ENCODE data around the gene SLC37A1.

Gene SLC37A1

DNA sequence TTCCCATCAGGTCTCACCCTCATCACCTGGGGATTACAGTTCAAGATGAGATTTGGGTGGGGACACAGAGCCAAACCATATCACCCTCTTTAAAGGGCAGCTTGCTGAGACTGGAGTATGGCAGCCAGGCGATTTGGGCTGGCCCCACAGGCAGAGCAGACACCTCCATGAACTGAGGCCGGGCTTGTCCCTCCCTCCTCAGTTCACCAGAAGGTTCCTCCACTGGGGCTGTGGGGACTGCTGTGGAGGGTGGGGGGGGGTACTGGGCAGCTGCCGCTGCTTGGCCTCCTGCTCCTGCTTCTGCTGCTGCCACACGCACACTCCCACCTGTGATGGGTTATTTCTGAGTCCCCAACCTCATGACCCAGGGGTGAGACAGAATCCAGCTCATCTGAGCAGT lies 85.8 kb downstream of the SLC37A1 start:
- DNase-seq (no peak), ATAC-seq (ENCODE audit: insufficient read depth, low read depth) (no peak)
- TF ChIP-seq, protein P1, sequence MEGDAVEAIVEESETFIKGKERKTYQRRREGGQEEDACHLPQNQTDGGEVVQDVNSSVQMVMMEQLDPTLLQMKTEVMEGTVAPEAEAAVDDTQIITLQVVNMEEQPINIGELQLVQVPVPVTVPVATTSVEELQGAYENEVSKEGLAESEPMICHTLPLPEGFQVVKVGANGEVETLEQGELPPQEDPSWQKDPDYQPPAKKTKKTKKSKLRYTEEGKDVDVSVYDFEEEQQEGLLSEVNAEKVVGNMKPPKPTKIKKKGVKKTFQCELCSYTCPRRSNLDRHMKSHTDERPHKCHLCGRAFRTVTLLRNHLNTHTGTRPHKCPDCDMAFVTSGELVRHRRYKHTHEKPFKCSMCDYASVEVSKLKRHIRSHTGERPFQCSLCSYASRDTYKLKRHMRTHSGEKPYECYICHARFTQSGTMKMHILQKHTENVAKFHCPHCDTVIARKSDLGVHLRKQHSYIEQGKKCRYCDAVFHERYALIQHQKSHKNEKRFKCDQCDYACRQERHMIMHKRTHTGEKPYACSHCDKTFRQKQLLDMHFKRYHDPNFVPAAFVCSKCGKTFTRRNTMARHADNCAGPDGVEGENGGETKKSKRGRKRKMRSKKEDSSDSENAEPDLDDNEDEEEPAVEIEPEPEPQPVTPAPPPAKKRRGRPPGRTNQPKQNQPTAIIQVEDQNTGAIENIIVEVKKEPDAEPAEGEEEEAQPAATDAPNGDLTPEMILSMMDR (IDR thresholded peaks at IDR 0.05; ENCODE audit: borderline replicate concordance, extremely low read depth, low read length, poor library complexity, severe bottlenecking) = no peak
- TF ChIP-seq EZH2 (IDR thresholded peaks at IDR 0.05; ENCODE audit: borderline replicate concordance, low read depth, low read length, severe bottlenecking) = no peak
- Histone ChIP-seq H3K9ac (ENCODE audit: low read depth, low read length) (no peak overlapping the region), H3K27me3 (ENCODE audit: insufficient read depth, low read length, poor library complexity) (no peaks in the 10 kb centered on the region), H3K9me3 (ENCODE audit: insufficient read depth, low read length, severe bottlenecking) (peaks cover 4% of the 10 kb centered on the region), H3K79me2 (ENCODE audit: insufficient read depth, low read length) (no peaks in the 10 kb centered on the region), H3K4me2 (ENCODE audit: insufficient read depth, low read length) (no peak overlapping the region), H3K4me1 (ENCODE audit: insufficient read depth, low read length) (no peaks in the 10 kb centered on the region), H2AFZ (ENCODE audit: low read depth, low read length) (no peak overlapping the region), H3K4me3 (ENCODE audit: low read depth in 1 of 2, low read length in 2 of 2) (no peak overlapping the region), H3K36me3 (ENCODE audit: insufficient read depth, low read length) (no peaks in the 10 kb centered on the region), H4K20me1 (ENCODE audit: insufficient read depth, low read length) (no peaks in the 10 kb centered on the region), H3K27ac (ENCODE audit: low read length) (no peak overlapping the region)

DNA sequence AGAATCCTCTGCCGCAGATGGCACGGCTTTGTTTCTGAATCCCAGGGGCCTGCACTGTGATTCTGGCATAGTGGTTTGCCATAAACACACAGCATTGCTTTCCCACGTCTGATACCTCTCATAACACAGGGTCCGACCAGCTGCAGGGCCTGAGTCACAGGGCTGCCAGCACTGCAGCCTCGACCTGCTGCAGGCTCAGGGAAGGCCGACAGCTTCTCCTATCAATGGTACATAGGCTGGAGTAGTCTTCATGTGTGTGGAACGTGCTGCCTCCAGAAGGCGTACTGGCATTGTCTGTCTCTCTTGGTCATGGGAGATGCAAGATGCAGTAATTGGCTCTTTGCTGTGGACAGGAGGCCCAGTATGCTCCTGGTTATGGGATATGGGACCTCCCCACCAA lies 86.3 kb downstream of the SLC37A1 start:
- Histone ChIP-seq H3K27me3 (ENCODE audit: insufficient read depth, low read length, poor library complexity) (no peaks in the 10 kb centered on the region), H3K27ac (ENCODE audit: low read length) (no peak overlapping the region), H3K79me2 (ENCODE audit: insufficient read depth, low read length) (no peaks in the 10 kb centered on the region), H3K36me3 (ENCODE audit: insufficient read depth, low read length) (no peaks in the 10 kb centered on the region), H3K4me2 (ENCODE audit: insufficient read depth, low read length) (no peak overlapping the region), H3K4me3 (ENCODE audit: low read depth in 1 of 2, low read length in 2 of 2) (no peak overlapping the region), H4K20me1 (ENCODE audit: insufficient read depth, low read length) (no peaks in the 10 kb centered on the region), H3K9me3 (ENCODE audit: insufficient read depth, low read length, severe bottlenecking) (peaks cover 7% of the 10 kb centered on the region), H3K4me1 (ENCODE audit: insufficient read depth, low read length) (no peaks in the 10 kb centered on the region), H2AFZ (ENCODE audit: low read depth, low read length) (no peak overlapping the region), H3K9ac (ENCODE audit: low read depth, low read length) (no peak overlapping the region)
- no peak for TF ChIP-seq EZH2 (IDR thresholded peaks at IDR 0.05; ENCODE audit: borderline replicate concordance, low read depth, low read length, severe bottlenecking)
- TF ChIP-seq, protein P1 (IDR thresholded peaks at IDR 0.05; ENCODE audit: borderline replicate concordance, extremely low read depth, low read length, poor library complexity, severe bottlenecking) = no peak
- DNase-seq (no peak), ATAC-seq (ENCODE audit: insufficient read depth, low read depth) (no peak)

DNA sequence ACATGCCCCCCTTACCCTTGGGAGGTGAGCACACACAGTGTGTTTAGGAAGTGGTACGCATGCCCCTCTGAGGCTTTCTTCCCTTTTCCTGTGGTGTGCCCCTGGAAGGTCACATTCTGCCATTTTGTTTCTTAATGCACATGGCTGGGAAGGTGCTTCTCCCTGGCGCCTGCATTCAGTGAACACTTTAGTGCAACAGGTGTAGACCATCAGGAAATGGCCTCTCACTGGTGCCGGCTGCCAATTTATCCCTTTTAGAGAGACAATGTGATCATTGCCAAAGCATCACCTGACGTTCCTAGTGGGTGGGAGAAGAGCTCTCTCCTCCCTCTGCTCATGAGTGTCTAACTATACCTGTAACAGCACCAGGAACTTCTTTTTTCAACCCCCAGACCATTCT lies 88.0 kb downstream of the SLC37A1 start:
- Histone ChIP-seq H3K27ac (ENCODE audit: low read length) (no peak overlapping the region), H3K79me2 (ENCODE audit: insufficient read depth, low read length) (no peaks in the 10 kb centered on the region), H3K27me3 (ENCODE audit: insufficient read depth, low read length, poor library complexity) (no peaks in the 10 kb centered on the region), H3K9me3 (ENCODE audit: insufficient read depth, low read length, severe bottlenecking) (peaks cover 12% of the 10 kb centered on the region), H3K4me3 (ENCODE audit: low read depth in 1 of 2, low read length in 2 of 2) (no peak overlapping the region), H4K20me1 (ENCODE audit: insufficient read depth, low read length) (no peaks in the 10 kb centered on the region), H3K36me3 (ENCODE audit: insufficient read depth, low read length) (no peaks in the 10 kb centered on the region), H3K4me1 (ENCODE audit: insufficient read depth, low read length) (no peaks in the 10 kb centered on the region), H2AFZ (ENCODE audit: low read depth, low read length) (no peak overlapping the region), H3K4me2 (ENCODE audit: insufficient read depth, low read length) (no peak overlapping the region), H3K9ac (ENCODE audit: low read depth, low read length) (no peak overlapping the region)
- DNase-seq = no peak
- TF ChIP-seq EZH2 (IDR thresholded peaks at IDR 0.05; ENCODE audit: borderline replicate concordance, low read depth, low read length, severe bottlenecking) = no peak
- TF ChIP-seq, protein P1 (IDR thresholded peaks at IDR 0.05; ENCODE audit: borderline replicate concordance, extremely low read depth, low read length, poor library complexity, severe bottlenecking) = no peak
- no peak for ATAC-seq (ENCODE audit: insufficient read depth, low read depth)

GRCh38 chr21:42607102-42607501 lies 93.5 kb downstream of the SLC37A1 start:
- no peaks in the 10 kb centered on the region for H3K27me3 ChIP-seq (ENCODE audit: insufficient read depth, low read length, poor library complexity)
- no peak for DNase-seq
- no peaks in the 10 kb centered on the region for H3K79me2 ChIP-seq (ENCODE audit: insufficient read depth, low read length)
- H3K9ac ChIP-seq (ENCODE audit: low read depth, low read length) = no peak overlapping the region
- ATAC-seq (ENCODE audit: insufficient read depth, low read depth) = no peak
- H4K20me1 ChIP-seq (ENCODE audit: insufficient read depth, low read length) = no peaks in the 10 kb centered on the region
- no peak overlapping the region for H2AFZ ChIP-seq (ENCODE audit: low read depth, low read length)
- H3K4me1 ChIP-seq (ENCODE audit: insufficient read depth, low read length) = no peaks in the 10 kb centered on the region
- peaks cover 14% of the 10 kb centered on the region for H3K9me3 ChIP-seq (ENCODE audit: insufficient read depth, low read length, severe bottlenecking)
- no peak for TF ChIP-seq EZH2 (IDR thresholded peaks at IDR 0.05; ENCODE audit: borderline replicate concordance, low read depth, low read length, severe bottlenecking)
- TF ChIP-seq, protein P1 (IDR thresholded peaks at IDR 0.05; ENCODE audit: borderline replicate concordance, extremely low read depth, low read length, poor library complexity, severe bottlenecking) = no peak
- H3K27ac ChIP-seq (ENCODE audit: low read length) = no peak overlapping the region
- no peak overlapping the region for H3K4me2 ChIP-seq (ENCODE audit: insufficient read depth, low read length)
- H3K4me3 ChIP-seq (ENCODE audit: low read depth in 1 of 2, low read length in 2 of 2) = no peak overlapping the region
- H3K36me3 ChIP-seq (ENCODE audit: insufficient read depth, low read length) = no peaks in the 10 kb centered on the region
